HepG2 (cell line): ENCODE results near the gene CCDC158. TPM values are rescaled to one million over a fixed set of nuclear protein-coding genes. Genes with fewer than 3 reads are reported as not detected.

ENCODE experiments used
- ATAC-seq: fragments of 200-7000 bp; cut with Tn5 transposase; 3 replicates; pipeline ENCODE4 v1.9.1; 2020; ENCODE audit warnings: mild to moderate bottlenecking, moderate library complexity
- BruUV-seq: library from RNA; stranded (reverse); fragments of 400-500 nt; replicated peaks from 2 replicates; lab custom pipeline; 2021; lab: Mats Ljungman, UMichigan
- CTCF ChIA-PET: fragments of 300-600 bp; formaldehyde crosslinking; extraction: SDS; loops from one replicate; lab custom pipeline; 2021; ENCODE audit warnings: low total read pairs, inconsistent platforms, low intra/inter-chr PET ratio; lab: Yijun Ruan, JAX
- POLR2A ChIA-PET: fragments of 350-600 bp; sonication (Branson Sonifier 250); formaldehyde crosslinking; loops from one replicate; lab custom pipeline; 2020; ENCODE audit warnings: antibody characterized with exemption, inconsistent platforms; lab: Yijun Ruan, JAX
- DNase-seq: peaks from one replicate; pipeline ENCODE4 v3.0.0-alpha.2; 2015; ENCODE audit warnings: low spot score
- FAIRE-seq: peaks from 3 replicates; lab custom pipeline; 2011; peaks lifted over from hg19 to GRCh38; lab: Jason Lieb, UNC
- H2AFZ ChIP-seq: one replicate; pipeline ENCODE4 v1.6.1; 2011; ENCODE audit warnings: low read length, inconsistent platforms
- H3K27ac ChIP-seq: fragments of 300-600 bp; 3 replicates; pipeline ENCODE4 v1.8.0; 2011; ENCODE audit warnings: mixed run types, mild to moderate bottlenecking, mixed read lengths, low read length, inconsistent platforms; ENCODE audit not compliant: insufficient read depth; ENCODE audit errors: extremely low read length
- H3K27me3 ChIP-seq, 2 experiments: fragments of 200-600 bp in 1 of 2; 2 replicates in 1 of 2; 3 replicates in 1 of 2; pipeline versions ENCODE4 v1.6.0 to v1.8.0; 2011; ENCODE audit warnings: low read length in 2 of 2, mild to moderate bottlenecking in 2 of 2, moderate library complexity in 2 of 2, inconsistent platforms in 1 of 2; ENCODE audit not compliant: insufficient read depth in 2 of 2, control insufficient read depth in 1 of 2
- H3K36me3 ChIP-seq, 2 experiments: fragments of 200-600 bp in 1 of 2; replicated peaks in 1 of 2; 2 replicates in 1 of 2; 3 replicates in 1 of 2; pipeline versions ENCODE4 v1.5.1 to v1.8.0; 2011; ENCODE audit warnings: low read length in 2 of 2, inconsistent platforms in 1 of 2; ENCODE audit not compliant: insufficient read depth in 2 of 2, control insufficient read depth in 1 of 2
- H3K4me1 ChIP-seq: 2 replicates; pipeline ENCODE4 v1.5.1; 2012; ENCODE audit warnings: low read length, inconsistent platforms; ENCODE audit not compliant: insufficient read depth
- H3K4me2 ChIP-seq: 2 replicates; pipeline ENCODE4 v1.6.0; 2011; ENCODE audit warnings: low read depth, low read length, inconsistent platforms
- H3K4me3 ChIP-seq, 3 experiments: fragments of 200-600 bp in 1 of 3; sonication (generic), shearing (Covaris generic) in 1 of 3; replicated peaks in 1 of 3; 2 replicates each; pipeline ENCODE4 v1.5.1; 2011 to 2016; ENCODE audit warnings: low read length in 3 of 3, inconsistent platforms in 2 of 3, low read depth in 2 of 3, mild to moderate bottlenecking in 2 of 3, control low read depth in 1 of 3, mixed read lengths in 1 of 3; ENCODE audit not compliant: insufficient read depth in 1 of 3
- H3K79me2 ChIP-seq: one replicate; pipeline ENCODE4 v1.6.1; 2011; ENCODE audit warnings: low read length, inconsistent platforms; ENCODE audit not compliant: insufficient read depth
- H3K9ac ChIP-seq: 2 replicates; pipeline ENCODE4 v1.6.0; 2011; ENCODE audit warnings: mild to moderate bottlenecking, low read depth, low read length, inconsistent platforms; ENCODE audit not compliant: insufficient read depth
- H3K9me3 ChIP-seq: 2 replicates; pipeline ENCODE4 v1.5.1; 2012; ENCODE audit warnings: mild to moderate bottlenecking, low read length
- H4K20me1 ChIP-seq: 2 replicates; pipeline ENCODE4 v1.6.0; 2011; ENCODE audit warnings: inconsistent platforms, mild to moderate bottlenecking, low read length, moderate library complexity; ENCODE audit not compliant: insufficient read depth
- AGO2 ChIP-seq: fragments of 200-400 bp; formaldehyde crosslinking; optimal IDR thresholded peaks from 2 replicates; pipeline ENCODE3; 2017; ENCODE audit warnings: mild to moderate bottlenecking, low read depth, low read length, moderate library complexity
- CC2D1A ChIP-seq: sonication (generic); formaldehyde crosslinking; IDR thresholded peaks from 2 replicates; pipeline ENCODE4 v1.8.1; 2023; ENCODE audit warnings: mild to moderate bottlenecking, missing genetic modification reagents
- PAXIP1 ChIP-seq: sonication (generic); formaldehyde crosslinking; conservative IDR thresholded peaks from 2 replicates; pipeline ENCODE4 v1.4.0; 2020; ENCODE audit warnings: mild to moderate bottlenecking, missing genetic modification reagents, moderate library complexity
- PBX2 ChIP-seq: IDR thresholded peaks from 2 replicates; pipeline ENCODE4 v1.6.1; 2016; ENCODE audit warnings: control low read depth
- TGIF2 ChIP-seq: IDR thresholded peaks from 2 replicates; pipeline ENCODE4 v1.6.1; 2016; ENCODE audit warnings: control low read depth, missing compliant biosample characterization
- UBTF ChIP-seq: sonication (generic); formaldehyde crosslinking; IDR thresholded peaks from 2 replicates; pipeline ENCODE4 v1.4.0; 2020; ENCODE audit warnings: mild to moderate bottlenecking, missing genetic modification reagents
- ZNF777 ChIP-seq: sonication (generic); formaldehyde crosslinking; IDR thresholded peaks from 2 replicates; pipeline ENCODE4 v1.4.0; 2020; ENCODE audit warnings: missing genetic modification reagents
- WGBS: methylation state at CpG from one replicate; pipeline ENCODE4 v1.1.6; 2017; ENCODE audit warnings: low lambda C conversion rate; 5-methylcytosine and 5-hydroxymethylcytosine counted together
- in situ Hi-C: cut with HindIII; loops from 2 replicates; pipeline ENCODE4 v1.10.0; 2017; ENCODE audit warnings: low pct_unique_long_range_greater_than_20kb; ENCODE audit not compliant: extremely low pct_ligation_motif_present
- intact Hi-C: fragments of 100-400 bp; cut with micrococcal nuclease; formaldehyde crosslinking; loops from one replicate; pipeline ENCODE4 v1.10.0; 2022; ENCODE audit not compliant: unreplicated experiment
- polyA plus RNA-seq, 8 experiments: library from polyadenylated mRNA; depleted of rRNA in 3 of 8; stranded (reverse) in 7 of 8; unstranded in 1 of 8; fragments of >200 nt; fragmentation: Illumina TruSeq in 4 of 8; extraction: Trizol in 4 of 8; gene quantifications; 2 replicates each; pipeline versions ENCODE4 v1.2.1 to v1.2.3, GENCODE V29; 2011 to 2016; ENCODE audit warnings: low read depth in 4 of 8, missing spikeins in 1 of 8, mixed read lengths in 1 of 8; ENCODE audit not compliant: insufficient read depth in 1 of 8
- total RNA-seq, 5 experiments: library from RNA; depleted of rRNA; stranded (reverse); fragments of >200 nt; fragmentation: Illumina TruSeq; extraction: Trizol; gene quantifications; 2 replicates each; pipeline ENCODE4 v1.2.3, GENCODE V29; 2016; ENCODE audit warnings: low read depth in 1 of 5

The CCDC158 gene
- total and polyA plus RNA-seq, 2 of the 13 experiments (the other 11 are each of a cell fraction or from before 2014, with no cell fraction given): not detected

GRCh38 chr4:76470532-76470931 lies 49.6 kb upstream of the CCDC158 start:
- ChIA-PET CTCF (no interaction called here), POLR2A (no interaction called here)
- Histone ChIP-seq H4K20me1 (no peaks in the 10 kb centered on the region), H3K79me2 (no peaks in the 10 kb centered on the region), H3K4me1 (no peaks in the 10 kb centered on the region), H2AFZ (no peak overlapping the region), H3K9me3 (no peaks in the 10 kb centered on the region), H3K9ac (no peak overlapping the region), H3K27ac (no peak overlapping the region), H3K4me3 (no peak overlapping the region), H3K27me3 (no peaks in the 10 kb centered on the region), H3K4me2 (no peak overlapping the region), H3K36me3 (no peaks in the 10 kb centered on the region)
- no peak for ATAC-seq
- no peak for DNase-seq
- intact Hi-C loops (no loop called here), in situ Hi-C loops (no loop called here)
- 50% methylated on average over 1 of the region's 1 CpG for WGBS
- TF ChIP-seq TGIF2 (CRISPR knock-in tag) (no peak), AGO2 (no peak), PAXIP1 (no peak), ZNF777 (CRISPR knock-in tag) (no peak), UBTF (no peak), PBX2 (CRISPR knock-in tag) (no peak), CC2D1A (no peak)
- no TSS peak for BruUV-seq
- FAIRE-seq: no peak
